HG03521 (cell line): Measurements from ENCODE around the gene AKAP17A.
A peak's percentile ranks its signal among the peaks of the same experiment; 100 is the strongest.
"Not testable (repeated sequence)": the region's sequence is repeated elsewhere in the genome, so short reads cannot be mapped to it uniquely, and the experiment has no call there.

Experiments used
- ATAC-seq: cut with Tn5 transposase; IDR thresholded peaks from one replicate; pipeline ENCODE4 v1.9.1; 2021; ENCODE audit warnings: mild to moderate bottlenecking, moderate library complexity; ENCODE audit not compliant: unreplicated experiment

AKAP17A gene

GRCh38 chrX:1591102-1591862 lies at the start of gene AKAP17A:
TSS of gene AKAP17A (plus strand) at chrX:1591604. CDS start at chrX:1593463, 1,859 bp downstream.
- ATAC-seq = peak; percentile 90

- no peak for ATAC-seq
These were observed 48.2 kb upstream of the AKAP17A start for GRCh38 chrX:1542994-1543725.

- no peak for ATAC-seq
These were observed 45.5 kb upstream of the AKAP17A start for GRCh38 chrX:1545776-1546408.

- no peak for ATAC-seq
These were observed 44.6 kb upstream of the AKAP17A start for GRCh38 chrX:1546691-1547251.

GRCh38 chrX:1551959-1552546 lies 39.4 kb upstream of the AKAP17A start:
- no peak for ATAC-seq

GRCh38 chrX:1554469-1555210 lies 36.8 kb upstream of the AKAP17A start:
- no peak for ATAC-seq

GRCh38 chrX:1555370-1555769 lies 36.0 kb upstream of the AKAP17A start:
- ATAC-seq = no peak

- ATAC-seq = not testable (repeated sequence)
These were observed 34.0 kb upstream of the AKAP17A start for GRCh38 chrX:1557442-1557841.

GRCh38 chrX:1558761-1559468 lies 32.5 kb upstream of the AKAP17A start:
- no peak for ATAC-seq

GRCh38 chrX:1561164-1561563 lies 30.2 kb upstream of the AKAP17A start:
- ATAC-seq = no peak

- ATAC-seq = not testable (repeated sequence)
These were observed 27.3 kb upstream of the AKAP17A start for GRCh38 chrX:1564077-1564476.

- no peak for ATAC-seq
These were observed 26.4 kb upstream of the AKAP17A start for GRCh38 chrX:1564750-1565683.

- ATAC-seq = not testable (repeated sequence)
These were observed 17.2 kb upstream of the AKAP17A start for GRCh38 chrX:1574181-1574580.

- ATAC-seq = no peak
These were observed 15.0 kb upstream of the AKAP17A start for GRCh38 chrX:1576201-1576992.

- ATAC-seq = no peak
These were observed 13.6 kb upstream of the AKAP17A start for GRCh38 chrX:1577845-1578244.

GRCh38 chrX:1578511-1579173 lies 12.8 kb upstream of the AKAP17A start:
- no peak for ATAC-seq

- ATAC-seq = no peak
These were observed 10.3 kb upstream of the AKAP17A start for GRCh38 chrX:1581132-1581531.
